Measurements from ENCODE around the gene IWS1.

The IWS1 gene

GRCh38 chr2:127486247-127487058 lies 39.8 kb downstream of the IWS1 start:
- DNase-seq = no peak

DNA sequence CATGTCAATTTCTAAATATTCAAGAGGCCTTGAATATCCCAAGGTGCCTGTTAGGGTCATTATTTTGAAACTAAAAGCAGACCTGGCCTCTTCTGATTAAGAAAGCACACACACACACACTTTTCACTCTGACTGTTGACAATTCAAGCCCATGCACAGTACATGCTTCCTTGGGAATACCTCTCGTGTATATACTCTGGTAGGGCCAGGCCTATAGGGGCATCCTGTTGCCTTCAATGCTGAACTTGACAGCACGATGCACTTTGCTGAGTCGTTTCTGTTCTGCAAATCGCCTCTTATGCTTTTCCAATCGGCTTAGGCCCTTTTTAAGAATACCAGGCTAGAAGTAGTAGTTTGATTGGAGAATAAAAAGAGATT lies 40.6 kb downstream of the IWS1 start:
- no peak for DNase-seq

DNA sequence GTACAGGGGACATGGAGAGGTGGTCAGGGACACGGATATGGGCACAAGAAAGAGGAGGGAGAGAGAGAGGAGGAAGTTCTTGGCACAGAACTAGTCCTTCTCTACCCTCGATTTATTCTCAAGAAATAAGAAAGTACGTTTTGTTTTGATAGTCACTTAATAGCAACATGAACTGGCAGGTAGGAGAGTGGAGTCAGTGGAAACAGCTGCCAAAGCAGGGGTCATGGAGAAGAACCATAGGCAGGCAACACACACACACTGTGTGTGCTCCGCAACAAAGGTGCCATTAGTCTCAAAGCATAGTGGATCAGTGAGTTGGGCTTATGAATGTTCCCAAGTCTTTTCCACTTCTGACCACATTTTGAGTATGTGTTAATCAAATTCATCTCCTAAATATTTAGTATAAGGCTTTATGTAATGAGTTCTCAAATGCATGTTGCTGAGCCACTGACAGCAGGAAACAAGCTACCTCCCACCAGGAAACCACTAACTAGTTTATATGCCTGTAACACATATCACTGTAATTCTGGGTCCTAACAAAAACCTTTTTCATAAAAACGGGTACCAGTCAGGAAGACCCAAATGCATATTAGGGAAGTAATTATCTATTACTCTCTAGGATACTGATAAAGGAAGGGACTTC lies 41.1 kb downstream of the IWS1 start:
- DNase-seq = no peak

DNA sequence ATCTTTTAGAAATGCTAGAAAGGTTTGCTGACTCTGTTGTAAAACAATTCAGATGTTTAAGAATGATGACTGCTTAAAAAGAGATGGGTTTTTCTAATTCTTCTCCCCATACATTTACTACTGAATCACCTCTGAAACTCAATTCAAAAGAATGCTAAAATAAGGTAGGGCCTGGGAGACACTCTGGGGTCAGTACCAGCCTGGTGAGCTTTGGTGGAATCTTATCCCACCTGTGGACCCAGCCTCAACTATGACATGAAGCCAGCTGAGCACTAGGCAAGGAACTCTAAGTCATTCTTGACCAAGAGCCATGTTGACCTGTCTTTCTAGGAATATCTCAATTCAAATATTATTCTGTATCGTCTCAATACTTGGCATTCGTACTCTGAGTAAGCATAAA lies 44.3 kb downstream of the IWS1 start:
- no peak for DNase-seq

DNA sequence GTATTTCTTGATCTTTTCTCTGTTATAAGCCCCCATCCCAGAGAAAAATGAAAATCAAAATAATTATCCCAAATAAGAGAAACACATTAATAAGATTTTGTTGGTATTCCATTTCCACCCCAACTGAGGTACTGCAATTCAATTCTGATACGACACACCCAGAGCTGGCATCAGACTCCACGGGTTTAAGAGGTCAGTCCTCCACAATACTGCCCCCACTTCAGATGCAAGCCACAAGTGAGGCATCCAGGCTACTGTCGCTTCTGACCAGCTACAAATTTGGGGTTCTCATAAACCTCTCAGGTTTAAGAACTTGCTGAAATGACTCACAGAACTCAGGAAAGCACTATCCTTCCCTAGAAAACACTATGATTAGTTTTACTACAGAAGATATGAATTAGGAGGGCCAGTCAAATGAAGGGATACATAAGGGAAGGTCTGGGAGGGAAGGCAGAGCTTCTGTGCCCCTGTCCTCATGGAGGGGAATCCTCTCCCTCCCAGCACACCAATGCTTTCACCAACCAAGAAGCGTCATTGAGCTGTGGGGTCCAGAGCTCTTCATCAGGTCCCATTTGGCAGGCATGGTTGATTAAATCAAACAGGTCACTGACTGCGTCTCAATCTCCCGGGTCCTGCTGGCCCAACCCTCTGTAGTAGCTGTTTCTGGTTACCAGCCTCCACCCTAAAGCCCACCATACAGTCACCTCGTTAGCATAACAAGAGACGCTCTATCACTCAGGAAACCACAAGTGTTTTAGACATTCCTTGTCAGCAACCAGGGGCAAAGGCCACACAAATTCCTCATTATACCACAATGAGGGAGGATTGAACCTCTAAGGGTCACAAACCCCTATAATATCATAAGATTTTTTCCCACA lies 46.2 kb downstream of the IWS1 start:
- no peak for DNase-seq

- peak; percentile 82 for DNase-seq
Measured at GRCh38 chr2:127479219-127479825, 47.0 kb downstream of the IWS1 start.

- DNase-seq = no peak
Measured at GRCh38 chr2:127475788-127476187, 50.5 kb downstream of the IWS1 start.

GRCh38 chr2:127472268-127472667 lies 54.0 kb downstream of the IWS1 start:
- DNase-seq = no peak

- DNase-seq = no peak
Measured at GRCh38 chr2:127471286-127471988, 54.9 kb downstream of the IWS1 start.

DNA sequence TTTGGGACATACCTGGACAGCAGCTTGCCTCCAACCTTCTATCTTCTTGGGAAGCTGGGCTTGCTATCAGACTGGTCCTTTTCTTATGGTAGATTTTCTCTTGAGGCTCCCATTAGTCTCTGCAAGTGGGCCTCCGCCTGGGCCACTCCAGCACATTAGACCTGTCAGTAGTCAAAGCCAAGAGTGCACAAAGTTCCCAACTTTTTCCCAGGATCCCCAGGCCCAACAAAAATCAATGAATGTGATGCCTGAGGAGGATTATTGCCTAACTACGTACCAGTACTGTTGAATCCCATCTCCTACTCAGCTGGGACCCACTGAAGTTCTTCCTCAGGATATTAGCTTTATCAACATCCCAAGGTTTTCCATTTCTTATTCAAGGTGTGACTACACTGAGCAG lies 56.3 kb downstream of the IWS1 start:
- no peak for DNase-seq

DNA sequence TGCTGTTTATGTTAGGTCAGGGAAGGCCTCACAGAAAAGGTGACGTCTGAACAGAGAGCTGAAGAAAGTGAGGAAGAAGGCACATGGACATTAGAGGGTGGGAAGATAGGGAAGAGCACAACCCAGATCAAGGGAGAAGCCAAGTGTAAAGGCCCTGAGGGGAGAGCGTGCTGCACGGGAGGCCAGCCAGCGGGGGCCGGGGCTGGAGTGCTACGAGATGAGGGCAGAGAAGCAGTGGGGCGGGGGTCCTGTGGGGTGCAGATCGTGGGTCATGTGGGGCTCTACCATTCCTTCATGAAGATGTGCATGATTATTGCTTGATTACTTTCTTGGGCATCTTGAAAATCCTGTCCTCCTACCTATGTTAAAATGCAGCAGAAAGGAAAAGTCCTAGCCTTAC lies 57.2 kb downstream of the IWS1 start:
- DNase-seq = no peak

DNA sequence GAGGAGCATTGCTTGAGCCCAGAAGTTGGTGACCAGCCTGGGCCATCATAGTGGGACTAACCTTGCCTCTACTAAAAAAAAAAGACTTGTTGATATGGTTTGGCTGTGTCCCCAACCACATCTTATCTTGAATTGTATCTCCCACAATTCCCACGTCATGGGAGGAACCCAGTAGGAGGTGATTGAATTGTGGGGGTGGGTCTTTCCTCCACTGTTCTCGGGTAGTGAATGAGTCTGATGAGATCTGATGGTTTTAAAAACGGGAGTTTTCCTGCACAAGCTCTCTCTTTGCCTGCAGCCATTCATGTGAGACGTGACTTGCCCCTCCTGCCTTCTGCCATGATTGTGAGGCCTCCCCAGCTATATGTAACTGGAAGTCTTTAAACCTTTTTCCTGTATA lies 61.0 kb downstream of the IWS1 start:
- no peak for DNase-seq

GRCh38 chr2:127464470-127465257 lies 61.6 kb downstream of the IWS1 start:
- DNase-seq = no peak

- DNase-seq = peak; percentile 46
Measured at GRCh38 chr2:127463155-127463991, 62.9 kb downstream of the IWS1 start.

- no peak for DNase-seq
Measured at GRCh38 chr2:127462461-127462860, 63.8 kb downstream of the IWS1 start.

DNA sequence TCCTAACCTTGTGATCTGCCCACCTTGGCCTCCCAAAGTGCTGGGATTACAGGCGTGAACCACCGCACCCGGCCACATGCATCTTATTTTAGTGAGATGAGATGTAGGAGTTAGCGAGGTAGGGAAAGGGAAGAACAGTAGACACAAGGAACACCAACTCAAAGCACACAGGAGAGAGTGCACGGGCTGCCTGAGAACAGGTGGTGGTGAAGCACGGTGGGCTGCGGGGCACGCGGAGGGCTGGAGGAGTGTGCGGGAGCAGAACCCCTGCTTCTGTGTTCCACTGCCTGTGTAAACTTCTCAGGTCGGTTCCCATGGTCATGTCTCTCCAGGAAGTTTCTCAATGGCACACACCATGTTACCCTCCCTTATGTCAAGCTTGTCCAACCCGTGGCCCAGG lies 69.3 kb downstream of the IWS1 start:
- no peak for DNase-seq

DNA sequence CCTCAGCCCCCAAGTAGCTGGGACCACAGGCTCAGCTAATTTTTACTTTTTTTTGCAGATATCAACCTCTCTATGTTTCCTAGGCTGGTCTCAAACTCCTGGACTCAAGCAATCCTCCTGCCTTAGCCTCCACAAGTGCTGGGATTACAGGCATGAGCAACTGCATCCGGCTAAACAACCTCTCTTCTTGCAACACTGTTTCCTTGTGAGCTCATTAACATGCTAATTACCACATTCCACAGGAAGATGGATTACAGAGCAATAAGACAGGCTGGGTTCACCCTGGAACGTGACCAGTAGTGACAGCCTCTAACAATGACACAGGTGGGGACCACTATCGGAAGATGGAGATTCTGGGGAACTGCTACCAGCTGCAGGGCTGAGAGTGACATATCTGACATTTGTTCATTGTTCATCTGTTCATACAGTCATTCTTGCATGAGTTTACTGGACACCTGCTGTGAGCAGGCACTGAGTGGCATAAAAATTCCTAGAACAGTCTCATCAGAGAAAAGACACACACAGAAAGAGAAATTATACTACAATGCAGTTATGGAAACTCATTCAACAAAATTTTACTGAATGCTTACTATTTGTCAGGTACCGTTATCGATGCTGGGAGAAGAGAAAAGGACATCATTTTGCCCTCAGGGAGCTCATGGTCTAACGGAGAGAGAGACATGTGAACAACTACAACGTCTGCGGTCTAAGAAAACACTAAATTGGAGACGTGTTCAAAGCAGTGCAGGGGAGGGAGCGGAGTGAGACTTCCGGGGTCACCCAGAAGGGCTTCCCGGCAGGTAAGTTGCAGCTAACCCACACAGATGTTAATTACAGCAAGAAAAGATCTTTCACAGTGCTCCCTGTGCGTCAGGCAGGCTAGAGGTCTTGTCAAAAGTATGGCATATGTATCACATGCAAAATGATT lies 70.5 kb downstream of the IWS1 start:
- DNase-seq = peak; percentile 61

DNA sequence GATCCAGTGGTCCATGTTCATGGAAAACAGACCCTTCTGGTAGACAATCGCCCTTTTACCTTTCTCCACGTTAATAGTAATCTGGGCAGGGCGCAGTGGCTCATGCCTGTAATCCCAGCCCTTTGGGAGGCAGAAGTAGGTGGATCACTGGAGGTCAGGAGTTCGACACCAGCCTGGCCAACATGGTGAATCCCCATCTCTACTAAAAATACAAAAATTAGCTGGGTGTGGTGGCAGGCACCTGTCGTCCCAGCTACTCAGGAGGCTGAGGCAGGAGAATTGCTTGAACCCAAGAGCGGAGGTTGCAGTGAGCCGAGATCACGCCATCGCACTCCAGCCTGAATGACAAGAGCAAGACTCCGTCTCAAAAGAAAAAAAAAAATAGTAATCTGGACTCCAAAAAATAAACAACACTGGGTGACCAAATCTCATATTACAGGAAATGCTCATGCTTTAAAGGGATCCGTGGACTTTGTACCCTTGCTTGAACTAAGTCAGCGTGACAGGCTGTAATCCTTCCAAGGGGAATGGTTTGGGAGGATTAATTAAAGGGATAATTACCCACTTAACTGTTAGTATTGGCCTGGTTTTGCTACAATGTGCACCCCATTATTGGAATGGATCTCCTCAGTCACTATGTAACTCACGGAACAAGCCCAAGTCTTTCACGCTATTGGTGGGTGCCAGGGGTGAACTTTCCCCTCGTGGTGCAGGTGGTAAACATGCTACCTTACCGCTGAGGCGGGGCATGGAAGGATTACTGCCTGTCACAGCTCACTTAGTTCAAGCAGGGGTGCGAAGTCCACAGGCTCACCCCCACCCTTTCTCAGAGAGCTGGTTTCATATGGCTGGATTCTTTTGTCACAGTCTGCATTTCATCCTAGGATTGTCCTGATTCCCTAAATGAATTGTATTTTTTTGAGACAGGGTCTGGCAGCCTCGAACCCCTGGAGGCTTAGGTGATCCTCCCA lies 71.4 kb downstream of the IWS1 start:
- DNase-seq = peak; percentile 86
